ENCODE measurements around the gene RUSC1.

DNA sequence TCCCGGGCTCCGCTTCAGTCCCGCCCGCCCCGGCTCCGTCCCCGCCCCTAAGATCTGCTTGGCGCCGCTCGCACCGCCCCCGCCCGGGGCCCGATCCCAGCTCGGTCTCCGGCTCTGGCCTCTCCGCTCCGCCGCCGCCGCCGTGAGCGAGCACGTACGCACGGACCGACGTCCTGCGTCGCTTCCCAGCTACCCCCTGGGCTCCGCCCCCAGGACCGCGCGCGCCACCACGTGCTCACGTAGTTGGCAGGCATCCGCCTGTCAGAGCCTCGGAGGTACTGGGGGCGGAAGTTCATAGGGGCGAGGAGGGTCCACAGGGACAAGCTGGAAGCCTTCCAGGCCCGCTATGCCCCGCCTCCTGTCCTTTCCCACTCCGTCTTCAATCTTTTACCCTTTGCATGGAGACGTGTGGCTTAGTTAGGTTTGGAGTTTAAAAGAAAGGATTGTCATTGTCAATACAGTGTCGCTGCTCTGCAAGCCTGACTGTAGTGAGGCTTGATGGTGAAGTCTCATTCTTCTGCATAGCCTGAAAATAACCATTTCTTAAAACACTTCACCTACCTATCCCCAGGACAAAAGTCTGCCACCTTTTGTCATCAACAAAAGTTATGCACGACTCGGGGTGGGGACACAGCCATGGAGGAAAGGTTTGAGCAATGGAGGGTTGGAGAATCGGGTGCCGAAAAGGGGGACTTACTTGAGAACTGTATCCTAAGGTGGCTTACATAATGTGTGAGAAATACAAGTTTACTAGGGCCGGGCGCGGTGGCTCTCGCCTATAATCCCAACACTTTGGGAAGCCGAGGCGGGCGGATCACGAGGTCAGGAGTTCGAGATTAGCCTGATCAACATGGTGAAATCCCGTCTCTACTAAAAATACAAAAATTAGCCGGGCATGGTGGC lies 47.1 kb upstream of the RUSC1 start, which contains the start of gene CLK2:
- peak in 1 of 2 donors; percentile 81 for TF ChIP-seq POLR2A (IDR thresholded peaks at IDR 0.05)
- TF ChIP-seq, protein P1, sequence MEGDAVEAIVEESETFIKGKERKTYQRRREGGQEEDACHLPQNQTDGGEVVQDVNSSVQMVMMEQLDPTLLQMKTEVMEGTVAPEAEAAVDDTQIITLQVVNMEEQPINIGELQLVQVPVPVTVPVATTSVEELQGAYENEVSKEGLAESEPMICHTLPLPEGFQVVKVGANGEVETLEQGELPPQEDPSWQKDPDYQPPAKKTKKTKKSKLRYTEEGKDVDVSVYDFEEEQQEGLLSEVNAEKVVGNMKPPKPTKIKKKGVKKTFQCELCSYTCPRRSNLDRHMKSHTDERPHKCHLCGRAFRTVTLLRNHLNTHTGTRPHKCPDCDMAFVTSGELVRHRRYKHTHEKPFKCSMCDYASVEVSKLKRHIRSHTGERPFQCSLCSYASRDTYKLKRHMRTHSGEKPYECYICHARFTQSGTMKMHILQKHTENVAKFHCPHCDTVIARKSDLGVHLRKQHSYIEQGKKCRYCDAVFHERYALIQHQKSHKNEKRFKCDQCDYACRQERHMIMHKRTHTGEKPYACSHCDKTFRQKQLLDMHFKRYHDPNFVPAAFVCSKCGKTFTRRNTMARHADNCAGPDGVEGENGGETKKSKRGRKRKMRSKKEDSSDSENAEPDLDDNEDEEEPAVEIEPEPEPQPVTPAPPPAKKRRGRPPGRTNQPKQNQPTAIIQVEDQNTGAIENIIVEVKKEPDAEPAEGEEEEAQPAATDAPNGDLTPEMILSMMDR (IDR thresholded peaks at IDR 0.05) = no peak

Measured in heart left ventricle (tissue), 13 donors.